ENCODE data around the gene EIF4G3.
"Not testable (repeated sequence)": the region's sequence is repeated elsewhere in the genome, so short reads cannot be mapped to it uniquely, and the experiment has no call there.

Gene EIF4G3

DNA sequence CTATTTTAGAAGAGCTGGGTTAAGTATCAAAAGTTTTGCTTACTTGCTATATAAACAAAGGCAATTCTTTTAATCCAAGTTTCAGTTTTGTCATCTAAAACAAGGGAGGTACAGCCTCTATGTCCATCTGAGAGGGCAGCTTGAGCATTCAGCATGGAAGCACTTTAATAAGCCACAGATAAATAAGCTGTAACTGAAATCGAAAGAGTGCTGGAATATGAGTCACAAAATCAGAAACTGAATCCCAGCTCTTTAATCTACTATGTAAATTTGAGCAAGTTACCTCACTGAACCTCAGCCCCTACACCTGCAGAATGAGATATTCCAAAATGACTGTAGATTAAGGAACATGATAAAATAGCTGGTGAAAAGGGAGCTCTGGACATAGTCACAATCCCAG lies 309.6 kb downstream of the EIF4G3 start:
- TF ChIP-seq, protein P1, sequence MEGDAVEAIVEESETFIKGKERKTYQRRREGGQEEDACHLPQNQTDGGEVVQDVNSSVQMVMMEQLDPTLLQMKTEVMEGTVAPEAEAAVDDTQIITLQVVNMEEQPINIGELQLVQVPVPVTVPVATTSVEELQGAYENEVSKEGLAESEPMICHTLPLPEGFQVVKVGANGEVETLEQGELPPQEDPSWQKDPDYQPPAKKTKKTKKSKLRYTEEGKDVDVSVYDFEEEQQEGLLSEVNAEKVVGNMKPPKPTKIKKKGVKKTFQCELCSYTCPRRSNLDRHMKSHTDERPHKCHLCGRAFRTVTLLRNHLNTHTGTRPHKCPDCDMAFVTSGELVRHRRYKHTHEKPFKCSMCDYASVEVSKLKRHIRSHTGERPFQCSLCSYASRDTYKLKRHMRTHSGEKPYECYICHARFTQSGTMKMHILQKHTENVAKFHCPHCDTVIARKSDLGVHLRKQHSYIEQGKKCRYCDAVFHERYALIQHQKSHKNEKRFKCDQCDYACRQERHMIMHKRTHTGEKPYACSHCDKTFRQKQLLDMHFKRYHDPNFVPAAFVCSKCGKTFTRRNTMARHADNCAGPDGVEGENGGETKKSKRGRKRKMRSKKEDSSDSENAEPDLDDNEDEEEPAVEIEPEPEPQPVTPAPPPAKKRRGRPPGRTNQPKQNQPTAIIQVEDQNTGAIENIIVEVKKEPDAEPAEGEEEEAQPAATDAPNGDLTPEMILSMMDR (IDR thresholded peaks at IDR 0.05), result no peak
- Histone ChIP-seq H3K4me3 (no peak overlapping the region), H3K27ac (no peak overlapping the region)
- no peak for DNase-seq (ENCODE audit: low spot score)

DNA sequence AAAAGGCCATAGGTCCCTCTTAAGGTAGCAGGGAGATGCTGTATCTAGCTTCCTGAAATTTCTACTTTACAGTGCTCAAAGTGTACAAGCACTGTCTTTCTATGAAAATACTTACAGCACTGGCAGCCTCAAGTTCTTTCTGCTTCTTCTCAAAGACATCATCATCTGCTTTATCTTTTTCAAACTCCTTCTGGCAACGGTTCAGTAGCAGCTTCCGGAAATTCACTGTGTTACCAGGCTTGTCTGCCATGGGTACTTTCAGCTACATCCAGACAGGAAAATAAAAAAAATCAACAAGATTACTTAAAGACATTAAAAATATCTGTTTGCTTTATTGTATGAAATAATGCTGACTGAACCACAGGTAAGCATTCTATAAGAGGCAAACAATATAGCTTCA lies 311.7 kb downstream of the EIF4G3 start:
- no peak for DNase-seq (ENCODE audit: low spot score)
- H3K27ac ChIP-seq, result no peak overlapping the region
- no peak overlapping the region for H3K4me3 ChIP-seq
- TF ChIP-seq, protein P1 (IDR thresholded peaks at IDR 0.05), result no peak

DNA sequence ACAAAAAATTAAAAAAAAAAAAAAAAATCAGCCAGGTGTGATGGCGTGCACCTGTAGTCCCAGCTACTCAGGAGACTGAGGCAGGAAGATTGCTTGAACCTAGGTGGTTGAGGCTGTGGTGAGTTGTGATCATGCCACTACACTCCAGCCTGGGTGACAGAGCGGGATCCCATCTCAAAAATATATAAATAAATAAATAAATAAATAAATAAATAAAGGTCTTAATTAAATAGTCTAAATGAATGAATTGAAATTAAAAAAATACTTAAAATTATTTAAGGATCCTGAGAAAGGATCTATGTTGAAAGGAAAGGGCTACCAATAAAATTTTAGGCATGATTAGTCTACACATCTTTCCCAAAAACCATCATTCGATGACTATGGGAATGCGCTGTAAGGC lies 322.2 kb downstream of the EIF4G3 start:
- TF ChIP-seq, protein P1 (IDR thresholded peaks at IDR 0.05), result no peak
- Histone ChIP-seq H3K27ac (no peak overlapping the region), H3K4me3 (no peak overlapping the region)
- no peak for DNase-seq (ENCODE audit: low spot score)

DNA sequence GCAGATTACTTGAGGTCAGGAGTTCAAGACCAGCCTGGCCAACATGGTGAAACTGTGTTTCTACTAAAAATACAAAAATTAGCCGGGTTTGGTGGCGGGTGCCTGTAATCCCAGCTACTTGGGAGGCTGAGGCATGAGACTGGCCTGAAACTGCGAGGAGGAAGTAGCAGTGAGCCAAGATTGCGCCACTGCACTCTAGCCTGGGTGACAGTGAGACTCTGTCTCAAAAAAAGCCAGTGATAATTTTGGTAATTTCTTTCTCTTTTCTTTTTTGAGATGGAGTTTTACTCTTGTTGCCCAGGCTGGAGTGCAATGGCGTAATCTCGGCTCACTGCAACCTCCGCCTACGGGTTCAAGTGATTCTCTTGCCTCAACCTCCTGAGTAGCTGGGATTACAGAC lies 324.9 kb downstream of the EIF4G3 start:
- not testable (repeated sequence) for H3K27ac ChIP-seq; H3K4me3 ChIP-seq; DNase-seq (ENCODE audit: low spot score)

DNA sequence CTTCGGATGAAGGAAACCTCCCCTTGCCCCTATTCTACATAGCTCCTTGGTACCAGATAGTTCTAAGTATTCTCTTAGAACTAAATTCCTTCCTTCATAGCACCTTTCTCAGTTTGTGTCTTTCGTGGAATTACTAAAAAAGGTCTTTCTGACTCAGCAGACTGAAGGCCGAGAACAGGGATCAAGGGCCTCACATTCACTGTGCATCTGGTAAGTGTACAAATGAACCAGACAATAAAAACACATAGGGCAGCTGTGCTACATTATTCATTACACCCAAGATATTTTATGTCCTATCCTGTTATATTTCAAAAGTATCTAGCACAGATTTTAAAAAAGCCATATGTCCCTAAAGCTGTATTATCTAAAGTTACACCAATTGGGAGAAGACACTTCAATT lies 326.7 kb downstream of the EIF4G3 start:
- no peak for DNase-seq (ENCODE audit: low spot score)
- H3K4me3 ChIP-seq, result no peak overlapping the region
- TF ChIP-seq, protein P1 (IDR thresholded peaks at IDR 0.05), result no peak
- H3K27ac ChIP-seq, result no peak overlapping the region

DNA sequence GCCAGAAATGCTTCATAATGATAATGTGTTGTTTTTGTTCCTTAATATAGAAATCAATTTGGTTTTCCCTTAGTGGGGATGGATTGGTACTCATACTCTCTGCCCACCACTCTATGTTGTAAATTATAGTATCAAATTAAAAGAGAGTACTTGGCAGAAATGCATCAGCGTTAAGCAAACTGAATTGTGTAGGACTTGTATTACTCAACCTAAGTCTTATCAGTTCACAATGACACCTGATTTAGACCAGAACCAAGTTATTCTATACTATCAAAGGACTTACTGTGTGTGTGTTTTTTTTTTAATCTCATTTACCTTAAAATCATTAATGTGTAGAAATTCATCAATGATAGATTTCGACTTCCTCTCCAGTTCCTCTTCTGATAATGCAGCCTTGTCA lies 327.6 kb downstream of the EIF4G3 start:
- TF ChIP-seq, protein P1 (IDR thresholded peaks at IDR 0.05), result no peak
- no peak overlapping the region for H3K27ac ChIP-seq
- H3K4me3 ChIP-seq, result no peak overlapping the region
- DNase-seq (ENCODE audit: low spot score), result no peak

DNA sequence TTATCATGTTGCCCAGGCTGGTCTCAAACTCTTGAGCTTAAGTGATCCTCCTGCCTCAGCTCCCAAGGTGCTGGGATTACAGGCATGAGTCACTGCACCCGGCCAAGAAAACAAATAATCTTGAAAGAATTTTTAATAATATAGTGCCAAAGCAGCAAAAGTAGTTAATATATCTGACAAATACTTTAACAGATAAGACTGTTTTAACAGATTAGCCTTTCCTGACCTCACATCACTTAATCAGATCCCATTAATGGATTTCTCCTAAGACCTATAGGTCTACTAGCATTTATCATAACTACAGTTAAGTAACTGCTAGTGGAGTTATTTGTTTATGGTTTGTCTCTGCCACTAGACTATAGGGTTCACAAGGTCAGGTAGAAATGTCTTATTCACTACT lies 328.5 kb downstream of the EIF4G3 start:
- no peak for DNase-seq (ENCODE audit: low spot score)
- Histone ChIP-seq H3K4me3 (no peak overlapping the region), H3K27ac (no peak overlapping the region)
- TF ChIP-seq, protein P1 (IDR thresholded peaks at IDR 0.05), result no peak

DNA sequence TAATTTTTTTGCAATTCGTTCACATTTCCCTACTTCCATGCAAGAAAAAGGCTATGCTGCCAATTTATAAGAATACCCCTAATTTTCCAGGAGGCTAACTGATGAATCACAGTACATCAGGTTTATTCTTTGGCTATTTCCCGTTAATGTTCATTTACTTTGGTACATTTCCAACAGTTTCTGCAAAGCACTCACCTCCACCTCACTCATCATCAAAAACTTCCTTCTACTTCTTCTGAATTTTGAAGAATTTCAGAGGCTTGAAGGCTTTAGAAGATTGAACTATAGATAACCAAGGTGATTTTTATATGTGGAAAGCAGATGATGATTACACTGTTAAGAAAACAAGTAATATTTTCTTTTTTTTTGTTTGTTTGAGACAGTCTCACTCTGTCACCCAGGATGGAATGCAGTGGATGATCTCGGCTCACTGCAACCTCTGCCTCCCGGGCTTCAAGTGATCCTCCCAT lies 329.1 kb downstream of the EIF4G3 start:
- Histone ChIP-seq H3K27ac (no peak overlapping the region), H3K4me3 (no peak overlapping the region)
- DNase-seq (ENCODE audit: low spot score), result no peak
- TF ChIP-seq, protein P1 (IDR thresholded peaks at IDR 0.05), result no peak
